GM12878 (cell line): ENCODE data around the gene TSSK2. TPM values are rescaled to one million over a fixed set of nuclear protein-coding genes. Genes with fewer than 3 reads are reported as not detected.
A peak's percentile ranks its signal among the peaks of the same experiment; 100 is the strongest.

Experiments used
- ATF2 ChIP-seq: IDR thresholded peaks from 2 replicates; pipeline ENCODE4 v1.6.1; 2012; ENCODE audit warnings: low read length, inconsistent platforms
- BACH1 ChIP-seq: fragments of 450-650 bp; IDR thresholded peaks from 2 replicates; pipeline ENCODE4 v1.6.1; 2017; ENCODE audit warnings: mild to moderate bottlenecking, borderline replicate concordance
- BRCA1 ChIP-seq: IDR thresholded peaks from 2 replicates; pipeline ENCODE4 v1.6.1; 2011; ENCODE audit warnings: low read depth, low read length, improper control_type of control experiment
- CBX5 ChIP-seq: sonication (generic); IDR thresholded peaks from 2 replicates; pipeline ENCODE4 v1.6.1; 2016; ENCODE audit warnings: low read depth, moderate library complexity, mild to moderate bottlenecking, inconsistent platforms
- GATAD2B ChIP-seq: fragments of 450-650 bp; conservative IDR thresholded peaks from 2 replicates; pipeline ENCODE4 v1.6.1; 2017; ENCODE audit warnings: low read depth, mild to moderate bottlenecking, moderate library complexity
- IKZF1 ChIP-seq: fragments of 450-650 bp; conservative IDR thresholded peaks from 2 replicates; pipeline ENCODE4 v1.6.1; 2017; ENCODE audit warnings: antibody characterized with exemption, mild to moderate bottlenecking
- JUNB ChIP-seq: IDR thresholded peaks from 2 replicates; pipeline ENCODE4 v1.6.1; 2016; ENCODE audit warnings: antibody characterized with exemption, mild to moderate bottlenecking
- KAT2A ChIP-seq: conservative IDR thresholded peaks from 2 replicates; pipeline ENCODE4 v1.6.1; 2011; ENCODE audit warnings: low read depth, low read length; ENCODE audit not compliant: control insufficient read depth
- KLF5 ChIP-seq: fragments of 450-650 bp; IDR thresholded peaks from 2 replicates; pipeline ENCODE4 v1.6.1; 2014; ENCODE audit warnings: mild to moderate bottlenecking; ENCODE audit not compliant: partially characterized antibody
- LARP7 ChIP-seq: fragments of 450-650 bp; IDR thresholded peaks from 2 replicates; pipeline ENCODE4 v1.6.1; 2017; ENCODE audit warnings: mild to moderate bottlenecking
- MEF2B ChIP-seq: fragments of 450-650 bp; IDR thresholded peaks from 2 replicates; pipeline ENCODE4 v1.6.1; 2018; ENCODE audit warnings: mild to moderate bottlenecking, moderate library complexity; ENCODE audit not compliant: partially characterized antibody, poor library complexity, severe bottlenecking
- NFXL1 ChIP-seq: fragments of 450-650 bp; IDR thresholded peaks from 2 replicates; pipeline ENCODE4 v1.6.1; 2017; ENCODE audit warnings: antibody characterized with exemption, mild to moderate bottlenecking, borderline replicate concordance
- NFYA ChIP-seq: IDR thresholded peaks from 2 replicates; pipeline ENCODE4 v1.6.1; 2011; ENCODE audit warnings: low read depth, mild to moderate bottlenecking, low read length, improper control_type of control experiment, borderline replicate concordance
- NFYB ChIP-seq: IDR thresholded peaks from 2 replicates; pipeline ENCODE4 v1.6.1; 2011; ENCODE audit warnings: low read depth, mild to moderate bottlenecking, low read length, improper control_type of control experiment, moderate library complexity; ENCODE audit not compliant: insufficient read depth
- NR2F1 ChIP-seq: fragments of 450-650 bp; conservative IDR thresholded peaks from 2 replicates; pipeline ENCODE4 v1.6.1; 2017; ENCODE audit warnings: mild to moderate bottlenecking
- PAX5 ChIP-seq: IDR thresholded peaks from 2 replicates; pipeline ENCODE4 v1.6.1; 2011; ENCODE audit warnings: low read depth, low read length, borderline replicate concordance
- POLR2AphosphoS5 ChIP-seq: IDR thresholded peaks from 2 replicates; pipeline ENCODE4 v1.6.1; 2011; ENCODE audit warnings: mild to moderate bottlenecking, low read length, inconsistent platforms
- RB1 ChIP-seq: fragments of 450-650 bp; formaldehyde crosslinking; IDR thresholded peaks from 2 replicates; pipeline ENCODE4 v1.6.1; 2017; ENCODE audit warnings: mild to moderate bottlenecking, borderline replicate concordance
- RELA ChIP-seq: fragments of 450-650 bp; IDR thresholded peaks from 2 replicates; pipeline ENCODE4 v1.8.0; 2014; ENCODE audit warnings: borderline replicate concordance; ENCODE audit not compliant: partially characterized antibody
- RFX5 ChIP-seq: IDR thresholded peaks from 2 replicates; pipeline ENCODE4 v1.6.1; 2011; ENCODE audit warnings: low read depth, low read length, improper control_type of control experiment
- RUNX3 ChIP-seq: IDR thresholded peaks from 2 replicates; pipeline ENCODE4 v1.6.1; 2012; ENCODE audit warnings: low read length, inconsistent platforms
- SUZ12 ChIP-seq: fragments of 200-600 bp; sonication (generic); IDR thresholded peaks from one replicate; pipeline ENCODE4 v1.6.1; 2018; ENCODE audit warnings: antibody characterized with exemption, mild to moderate bottlenecking; ENCODE audit not compliant: unreplicated experiment
- TAF1 ChIP-seq: IDR thresholded peaks from 2 replicates; pipeline ENCODE4 v1.6.1; 2011; ENCODE audit warnings: mild to moderate bottlenecking, low read depth, low read length, borderline replicate concordance
- TCF3 ChIP-seq: IDR thresholded peaks from 2 replicates; pipeline ENCODE4 v1.6.1; 2012; ENCODE audit warnings: low read depth, mild to moderate bottlenecking, low read length, borderline replicate concordance; ENCODE audit not compliant: insufficient read depth
- YBX1 ChIP-seq: fragments of 450-650 bp; IDR thresholded peaks from 2 replicates; pipeline ENCODE4 v1.6.1; 2016; ENCODE audit warnings: antibody characterized with exemption
- ZNF207 ChIP-seq: fragments of 450-650 bp; IDR thresholded peaks from 2 replicates; pipeline ENCODE4 v1.6.1; 2014; ENCODE audit warnings: antibody characterized with exemption, mild to moderate bottlenecking, borderline replicate concordance
- ZNF622 ChIP-seq: fragments of 450-650 bp; IDR thresholded peaks from 2 replicates; pipeline ENCODE4 v1.6.1; 2017; ENCODE audit warnings: mild to moderate bottlenecking, inconsistent platforms
- ZZZ3 ChIP-seq: IDR thresholded peaks from 2 replicates; pipeline ENCODE4 v1.6.1; 2011; ENCODE audit warnings: low read depth; ENCODE audit not compliant: control insufficient read depth, insufficient read length
- polyA plus RNA-seq, 11 experiments: library from polyadenylated mRNA; depleted of rRNA in 4 of 11; unstranded in 6 of 11; stranded (reverse) in 5 of 11; fragments of >200 nt; fragmentation: Nextera tagmentation in 4 of 11; fragmentation: Illumina TruSeq in 1 of 11; extraction: Ambion mirVana in 4 of 11; extraction: Trizol in 1 of 11; gene quantifications; 1 replicate in 1 of 11; 2 replicates in 10 of 11; pipeline versions ENCODE4 v1.2.1 to v1.2.3, GENCODE V29; 2011 to 2016; ENCODE audit warnings: inconsistent platforms in 2 of 11, missing spikeins in 2 of 11, low read depth in 1 of 11
- total RNA-seq, 4 experiments: library from RNA; depleted of rRNA in 3 of 4; stranded (reverse); fragments of >200 nt in 3 of 4; fragmentation: Illumina TruSeq in 1 of 4; extraction: Trizol in 1 of 4; gene quantifications; 2 replicates each; pipeline versions ENCODE4 v1.2.1 to v1.2.3, GENCODE V29; 2013 to 2021
- TF ChIP-seq, protein P1 (sequence below): fragments of 450-650 bp; conservative IDR thresholded peaks from 2 replicates; pipeline ENCODE4 v1.6.1; 2017; ENCODE audit warnings: mild to moderate bottlenecking, moderate library complexity
- TF ChIP-seq, protein P2 (sequence below): IDR thresholded peaks from 2 replicates; pipeline ENCODE4 v1.6.1; 2012; ENCODE audit warnings: low read depth, low read length, improper control_type of control experiment

The TSSK2 gene
- total and polyA plus RNA-seq, 10 of the 15 experiments (the other 5 are each of a cell fraction or from before 2014, with no cell fraction given), result 0.03 to 0.17 TPM; not detected in 8

DNA sequence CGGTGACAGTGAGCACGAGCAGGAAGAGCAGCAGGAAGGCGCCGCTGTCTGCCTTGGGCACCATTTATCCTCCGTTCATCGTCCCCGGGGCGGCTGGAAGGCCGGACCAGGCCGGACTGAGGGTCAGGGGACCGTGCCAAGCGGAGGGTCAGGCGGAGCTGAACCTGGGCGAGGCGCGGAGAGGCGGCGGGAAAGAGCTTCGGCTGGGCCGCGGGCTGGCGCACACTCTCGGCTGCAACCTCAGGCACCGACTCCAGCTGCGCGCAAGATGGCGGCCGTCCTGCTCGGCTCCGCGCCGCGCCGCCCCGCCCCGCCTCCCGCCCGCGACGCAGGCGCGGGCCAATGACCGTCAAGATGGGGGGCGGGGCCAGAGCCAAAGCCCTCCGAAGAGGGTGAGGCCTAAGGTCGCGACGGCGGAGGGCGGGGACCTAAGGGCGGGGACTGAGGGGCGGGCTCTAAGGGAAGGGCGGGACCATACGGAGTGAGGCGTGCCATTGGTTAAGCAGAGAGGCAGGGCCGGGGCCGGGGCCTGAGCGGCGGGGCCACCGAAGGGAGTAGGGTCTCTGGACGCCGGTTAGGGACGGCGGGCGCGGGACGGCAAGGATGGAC is 8.9 kb upstream of the TSSK2 start, which contains the start of gene DGCR2 (continued):
- TF ChIP-seq YBX1 (no peak), SUZ12 (no peak), RB1 (peak; percentile 46; the same call in 1 of the 2 replicates), NFXL1 (no peak), BRCA1 (no peak), IKZF1 (no peak; the same call in 1 of the 2 replicates), KAT2A (no peak), RFX5 (no peak), KLF5 (no peak), TAF1 (peak; percentile 71; the same call in 1 of the 2 replicates), MEF2B (no peak), POLR2AphosphoS5 (peak; percentile 82), PAX5 (no peak), CBX5 (no peak), RUNX3 (no peak), ZNF207 (no peak), JUNB (no peak), NR2F1 (no peak; the same call in 1 of the 2 replicates), NFYB (no peak), GATAD2B (no peak), LARP7 (no peak), ZZZ3 (no peak), ATF2 (no peak), ZNF622 (no peak), RELA (no peak), BACH1 (peak; percentile 47; the same call in 1 of the 2 replicates), TCF3 (0 out of 2 replicates have a peak, but pooled peaks have one; percentile 48), NFYA (no peak)
- TF ChIP-seq, protein P1, sequence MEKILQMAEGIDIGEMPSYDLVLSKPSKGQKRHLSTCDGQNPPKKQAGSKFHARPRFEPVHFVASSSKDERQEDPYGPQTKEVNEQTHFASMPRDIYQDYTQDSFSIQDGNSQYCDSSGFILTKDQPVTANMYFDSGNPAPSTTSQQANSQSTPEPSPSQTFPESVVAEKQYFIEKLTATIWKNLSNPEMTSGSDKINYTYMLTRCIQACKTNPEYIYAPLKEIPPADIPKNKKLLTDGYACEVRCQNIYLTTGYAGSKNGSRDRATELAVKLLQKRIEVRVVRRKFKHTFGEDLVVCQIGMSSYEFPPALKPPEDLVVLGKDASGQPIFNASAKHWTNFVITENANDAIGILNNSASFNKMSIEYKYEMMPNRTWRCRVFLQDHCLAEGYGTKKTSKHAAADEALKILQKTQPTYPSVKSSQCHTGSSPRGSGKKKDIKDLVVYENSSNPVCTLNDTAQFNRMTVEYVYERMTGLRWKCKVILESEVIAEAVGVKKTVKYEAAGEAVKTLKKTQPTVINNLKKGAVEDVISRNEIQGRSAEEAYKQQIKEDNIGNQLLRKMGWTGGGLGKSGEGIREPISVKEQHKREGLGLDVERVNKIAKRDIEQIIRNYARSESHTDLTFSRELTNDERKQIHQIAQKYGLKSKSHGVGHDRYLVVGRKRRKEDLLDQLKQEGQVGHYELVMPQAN, result peak; percentile 27; the same call in 1 of the 2 replicates
- TF ChIP-seq, protein P2, sequence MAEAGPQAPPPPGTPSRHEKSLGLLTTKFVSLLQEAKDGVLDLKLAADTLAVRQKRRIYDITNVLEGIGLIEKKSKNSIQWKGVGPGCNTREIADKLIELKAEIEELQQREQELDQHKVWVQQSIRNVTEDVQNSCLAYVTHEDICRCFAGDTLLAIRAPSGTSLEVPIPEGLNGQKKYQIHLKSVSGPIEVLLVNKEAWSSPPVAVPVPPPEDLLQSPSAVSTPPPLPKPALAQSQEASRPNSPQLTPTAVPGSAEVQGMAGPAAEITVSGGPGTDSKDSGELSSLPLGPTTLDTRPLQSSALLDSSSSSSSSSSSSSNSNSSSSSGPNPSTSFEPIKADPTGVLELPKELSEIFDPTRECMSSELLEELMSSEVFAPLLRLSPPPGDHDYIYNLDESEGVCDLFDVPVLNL, result 0 out of 2 replicates have a peak, but pooled peaks have one; percentile 21
